ENCODE measurements around the gene SCYGR7. TPM values are rescaled to one million over a fixed set of nuclear protein-coding genes. Genes with fewer than 3 reads are reported as not detected.
"Not testable (repeated sequence)": the region's sequence is repeated elsewhere in the genome, so short reads cannot be mapped to it uniquely, and the experiment has no call there.

Gene SCYGR7
- total RNA-seq, 1 donor from 2014 or later = not detected

DNA sequence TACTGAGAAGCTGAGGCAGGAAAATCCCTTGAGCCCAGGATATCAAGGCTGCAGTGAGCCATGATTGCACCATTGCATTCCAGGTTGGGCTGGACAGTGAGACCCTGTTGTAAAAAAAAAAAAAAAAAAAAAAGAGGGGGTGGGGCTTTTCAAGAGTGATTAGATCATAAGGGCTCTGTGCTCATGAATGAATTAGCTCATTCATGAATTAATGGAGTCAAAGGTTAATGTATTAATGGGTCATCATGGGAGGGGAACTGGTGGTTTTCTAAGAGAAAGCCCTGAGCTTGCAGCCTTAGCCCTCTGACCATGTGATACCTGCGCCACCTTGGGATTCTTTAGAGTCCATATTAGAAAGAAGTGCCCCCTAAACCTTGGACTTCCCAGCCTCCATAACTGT is 14.8 kb upstream of the SCYGR7 start:
- Mint-ChIP-seq H3K9me3 (ENCODE audit: unreplicated experiment) (peaks cover 3% of the 10 kb centered on the region), H3K27ac (ENCODE audit: unreplicated experiment) (no peak overlapping the region), H3K4me1 (ENCODE audit: low read depth, unreplicated experiment) (no peaks in the 10 kb centered on the region), H3K27me3 (ENCODE audit: unreplicated experiment) (peaks cover 3% of the 10 kb centered on the region), H3K36me3 (ENCODE audit: unreplicated experiment) (no peaks in the 10 kb centered on the region), H3K4me3 (ENCODE audit: unreplicated experiment) (no peak overlapping the region)
- no peak for DNase-seq
- TF ChIP-seq, protein P1, sequence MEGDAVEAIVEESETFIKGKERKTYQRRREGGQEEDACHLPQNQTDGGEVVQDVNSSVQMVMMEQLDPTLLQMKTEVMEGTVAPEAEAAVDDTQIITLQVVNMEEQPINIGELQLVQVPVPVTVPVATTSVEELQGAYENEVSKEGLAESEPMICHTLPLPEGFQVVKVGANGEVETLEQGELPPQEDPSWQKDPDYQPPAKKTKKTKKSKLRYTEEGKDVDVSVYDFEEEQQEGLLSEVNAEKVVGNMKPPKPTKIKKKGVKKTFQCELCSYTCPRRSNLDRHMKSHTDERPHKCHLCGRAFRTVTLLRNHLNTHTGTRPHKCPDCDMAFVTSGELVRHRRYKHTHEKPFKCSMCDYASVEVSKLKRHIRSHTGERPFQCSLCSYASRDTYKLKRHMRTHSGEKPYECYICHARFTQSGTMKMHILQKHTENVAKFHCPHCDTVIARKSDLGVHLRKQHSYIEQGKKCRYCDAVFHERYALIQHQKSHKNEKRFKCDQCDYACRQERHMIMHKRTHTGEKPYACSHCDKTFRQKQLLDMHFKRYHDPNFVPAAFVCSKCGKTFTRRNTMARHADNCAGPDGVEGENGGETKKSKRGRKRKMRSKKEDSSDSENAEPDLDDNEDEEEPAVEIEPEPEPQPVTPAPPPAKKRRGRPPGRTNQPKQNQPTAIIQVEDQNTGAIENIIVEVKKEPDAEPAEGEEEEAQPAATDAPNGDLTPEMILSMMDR (IDR thresholded peaks at IDR 0.05; ENCODE audit: partially characterized antibody, unreplicated experiment) = no peak

GRCh38 chr2:227716501-227716900 is 11.6 kb upstream of the SCYGR7 start:
- no peak overlapping the region for H3K27ac Mint-ChIP-seq (ENCODE audit: unreplicated experiment)
- no peak overlapping the region for H3K4me3 Mint-ChIP-seq (ENCODE audit: unreplicated experiment)
- H3K27me3 Mint-ChIP-seq (ENCODE audit: unreplicated experiment) = peaks cover 3% of the 10 kb centered on the region
- H3K4me1 Mint-ChIP-seq (ENCODE audit: low read depth, unreplicated experiment) = no peaks in the 10 kb centered on the region
- peaks cover 4% of the 10 kb centered on the region for H3K9me3 Mint-ChIP-seq (ENCODE audit: unreplicated experiment)
- no peak for DNase-seq
- no peaks in the 10 kb centered on the region for H3K36me3 Mint-ChIP-seq (ENCODE audit: unreplicated experiment)
- TF ChIP-seq, protein P1 (IDR thresholded peaks at IDR 0.05; ENCODE audit: partially characterized antibody, unreplicated experiment) = no peak

- no peaks in the 10 kb centered on the region for H3K36me3 Mint-ChIP-seq (ENCODE audit: unreplicated experiment)
- TF ChIP-seq, protein P1 (IDR thresholded peaks at IDR 0.05; ENCODE audit: partially characterized antibody, unreplicated experiment) = no peak
- no peak within 1 kb of the TSS for H3K27ac Mint-ChIP-seq (ENCODE audit: unreplicated experiment)
- H3K27me3 Mint-ChIP-seq (ENCODE audit: unreplicated experiment) = peaks cover 2% of the 10 kb centered on the region
- peaks cover 9% of the 10 kb centered on the region for H3K4me1 Mint-ChIP-seq (ENCODE audit: low read depth, unreplicated experiment)
- H3K4me3 Mint-ChIP-seq (ENCODE audit: unreplicated experiment) = peak within 1 kb of the TSS; percentile 87
- H3K9me3 Mint-ChIP-seq (ENCODE audit: unreplicated experiment) = peaks cover 5% of the 10 kb centered on the region
- peak; percentile 84 for DNase-seq
Observed at GRCh38 chr2:227717687-227718567, 10.2 kb upstream of the SCYGR7 start, which contains the start of gene SLC19A3. Gene SLC19A3 (minus strand): TSS chr2:227718028. CDS start chr2:227702318, 15,710 bp downstream.

GRCh38 chr2:227719641-227720040 is 8.5 kb upstream of the SCYGR7 start:
- H3K4me3 Mint-ChIP-seq (ENCODE audit: unreplicated experiment) = no peak overlapping the region
- peaks cover 2% of the 10 kb centered on the region for H3K27me3 Mint-ChIP-seq (ENCODE audit: unreplicated experiment)
- TF ChIP-seq, protein P1 (IDR thresholded peaks at IDR 0.05; ENCODE audit: partially characterized antibody, unreplicated experiment) = no peak
- H3K36me3 Mint-ChIP-seq (ENCODE audit: unreplicated experiment) = no peaks in the 10 kb centered on the region
- DNase-seq = no peak
- no peak overlapping the region for H3K27ac Mint-ChIP-seq (ENCODE audit: unreplicated experiment)
- H3K4me1 Mint-ChIP-seq (ENCODE audit: low read depth, unreplicated experiment) = peaks cover 10% of the 10 kb centered on the region
- peaks cover 7% of the 10 kb centered on the region for H3K9me3 Mint-ChIP-seq (ENCODE audit: unreplicated experiment)

DNA sequence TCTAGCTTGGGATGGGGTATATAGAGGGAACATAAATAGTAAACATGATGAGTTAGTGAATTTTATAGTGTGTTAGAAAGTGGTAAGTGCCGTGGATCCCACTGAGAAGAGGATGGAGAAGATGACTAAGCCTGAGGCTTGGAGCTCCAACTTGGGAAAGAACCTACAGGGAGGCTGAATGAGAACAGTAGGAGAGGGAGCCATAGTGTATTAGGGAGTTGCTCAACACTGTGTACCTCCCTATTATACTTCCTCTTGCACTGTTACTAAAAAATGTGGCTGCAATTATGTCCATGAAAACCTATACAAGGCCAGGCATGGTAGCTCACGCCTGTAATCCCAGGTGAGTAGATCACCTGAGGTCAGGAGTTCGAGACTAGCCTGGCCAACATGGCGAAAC is 7.5 kb upstream of the SCYGR7 start:
- TF ChIP-seq, protein P1 (IDR thresholded peaks at IDR 0.05; ENCODE audit: partially characterized antibody, unreplicated experiment) = no peak
- Mint-ChIP-seq H3K27me3 (ENCODE audit: unreplicated experiment) (peaks cover 4% of the 10 kb centered on the region), H3K4me3 (ENCODE audit: unreplicated experiment) (no peak overlapping the region), H3K36me3 (ENCODE audit: unreplicated experiment) (no peaks in the 10 kb centered on the region), H3K27ac (ENCODE audit: unreplicated experiment) (no peak overlapping the region), H3K4me1 (ENCODE audit: low read depth, unreplicated experiment) (peaks cover 10% of the 10 kb centered on the region), H3K9me3 (ENCODE audit: unreplicated experiment) (peaks cover 7% of the 10 kb centered on the region)
- no peak for DNase-seq

- not testable (repeated sequence) for H3K36me3 Mint-ChIP-seq (ENCODE audit: unreplicated experiment); H3K27me3 Mint-ChIP-seq (ENCODE audit: unreplicated experiment); H3K9me3 Mint-ChIP-seq (ENCODE audit: unreplicated experiment); H3K27ac Mint-ChIP-seq (ENCODE audit: unreplicated experiment); H3K4me3 Mint-ChIP-seq (ENCODE audit: unreplicated experiment); DNase-seq
- H3K4me1 Mint-ChIP-seq (ENCODE audit: low read depth, unreplicated experiment) = peaks cover 10% of the 10 kb centered on the region
Observed at GRCh38 chr2:227722821-227723220, 5.3 kb upstream of the SCYGR7 start.
